Brain pericyte (primary cell): ENCODE measurements around the gene IGF2BP2.
"Not testable (repeated sequence)": the region's sequence is repeated elsewhere in the genome, so short reads cannot be mapped to it uniquely, and the experiment has no call there.

ENCODE experiments used
- DNase-seq: peaks from one replicate; pipeline ENCODE4 v3.0.0-alpha.2; 2012; ENCODE audit warnings: low read depth, low spot score

The IGF2BP2 gene

DNA sequence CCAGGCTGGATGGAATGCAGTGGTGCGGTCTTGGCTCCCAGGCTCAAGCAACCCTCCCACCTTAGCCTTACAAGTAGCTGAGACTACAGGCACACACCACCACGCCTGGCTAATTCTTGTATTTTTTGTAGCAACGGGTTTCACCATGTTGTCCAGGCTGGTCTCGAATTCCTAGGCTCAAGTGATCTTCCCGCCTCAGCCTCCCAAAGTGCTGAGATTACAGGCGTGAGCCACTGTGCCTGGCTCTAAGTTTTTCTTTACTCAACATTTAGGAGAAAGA is 26.1 kb downstream of the IGF2BP2 start:
- not testable (repeated sequence) for DNase-seq

DNA sequence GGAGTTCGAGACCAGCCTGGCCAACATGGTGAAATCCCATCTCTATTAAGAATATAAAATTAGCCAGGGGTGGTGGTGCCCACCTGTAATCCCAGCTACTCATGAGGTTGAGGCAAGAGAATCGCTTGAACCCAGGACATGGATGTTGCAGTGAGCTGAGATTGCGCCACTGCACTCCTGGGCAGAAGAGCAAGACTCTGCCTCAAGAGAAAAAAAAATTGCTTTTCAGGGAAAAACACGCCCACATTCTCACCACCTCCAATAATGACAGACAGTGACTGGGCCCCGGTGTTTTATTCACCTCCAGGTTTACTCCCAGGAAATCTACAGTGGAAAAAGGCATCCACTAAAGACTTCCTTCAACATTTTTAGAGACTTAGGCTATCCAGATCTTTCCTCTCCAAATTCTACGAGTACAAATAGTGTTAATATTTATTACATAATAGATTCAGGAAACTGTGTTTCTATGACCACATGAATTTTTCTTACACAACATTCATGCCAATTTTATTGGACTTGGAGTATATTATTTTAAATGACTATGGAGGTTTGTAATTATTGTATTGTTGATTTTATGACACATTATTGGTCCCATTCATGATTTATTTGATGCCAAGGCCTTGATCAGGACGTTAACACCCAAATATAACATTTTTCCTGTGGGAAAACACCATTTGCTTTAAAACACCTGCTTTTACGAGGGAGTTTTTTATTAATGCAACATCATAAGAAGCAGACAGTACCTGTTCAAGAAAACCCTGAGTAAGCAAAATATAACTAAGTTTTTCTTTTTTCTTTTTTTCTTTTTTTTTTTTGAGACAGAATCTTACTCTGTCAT is 26.6 kb downstream of the IGF2BP2 start:
- DNase-seq = no peak

DNA sequence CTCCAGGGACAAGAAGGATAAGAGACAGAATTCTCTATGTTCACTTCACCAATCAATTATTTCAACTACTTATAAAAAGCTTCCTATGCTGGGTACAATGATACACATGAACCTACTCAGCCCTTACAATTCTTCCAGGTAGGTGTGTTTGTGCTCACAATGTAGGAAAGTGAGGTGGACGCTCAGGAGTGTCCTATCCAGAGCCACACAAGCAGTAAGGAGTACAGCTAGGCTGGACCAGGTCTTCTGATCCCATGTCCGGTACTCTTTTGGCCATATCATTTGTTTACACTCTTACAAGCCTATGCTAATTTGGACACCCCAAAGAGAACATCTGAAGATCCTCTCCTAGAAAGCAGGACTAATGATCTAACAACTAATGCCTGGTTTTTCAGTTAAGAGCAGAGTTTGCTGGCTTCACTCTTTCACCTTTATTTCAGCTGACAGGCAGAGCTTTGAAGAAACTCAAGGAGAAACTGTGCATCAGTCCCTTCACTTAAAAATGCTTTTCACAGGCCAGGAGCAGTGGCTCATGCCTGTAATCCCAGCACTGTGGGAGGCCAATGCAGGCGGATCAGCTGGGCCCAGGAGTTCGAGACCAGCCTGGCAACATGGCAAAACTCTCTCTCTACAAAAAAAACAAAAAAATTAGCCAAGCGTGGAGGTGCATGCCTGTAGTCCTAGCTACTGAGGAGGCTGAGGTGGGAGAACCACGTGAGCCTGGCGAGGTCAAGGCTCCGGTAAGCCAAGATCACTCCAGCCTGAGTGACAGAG is 27.5 kb downstream of the IGF2BP2 start:
- no peak for DNase-seq

DNA sequence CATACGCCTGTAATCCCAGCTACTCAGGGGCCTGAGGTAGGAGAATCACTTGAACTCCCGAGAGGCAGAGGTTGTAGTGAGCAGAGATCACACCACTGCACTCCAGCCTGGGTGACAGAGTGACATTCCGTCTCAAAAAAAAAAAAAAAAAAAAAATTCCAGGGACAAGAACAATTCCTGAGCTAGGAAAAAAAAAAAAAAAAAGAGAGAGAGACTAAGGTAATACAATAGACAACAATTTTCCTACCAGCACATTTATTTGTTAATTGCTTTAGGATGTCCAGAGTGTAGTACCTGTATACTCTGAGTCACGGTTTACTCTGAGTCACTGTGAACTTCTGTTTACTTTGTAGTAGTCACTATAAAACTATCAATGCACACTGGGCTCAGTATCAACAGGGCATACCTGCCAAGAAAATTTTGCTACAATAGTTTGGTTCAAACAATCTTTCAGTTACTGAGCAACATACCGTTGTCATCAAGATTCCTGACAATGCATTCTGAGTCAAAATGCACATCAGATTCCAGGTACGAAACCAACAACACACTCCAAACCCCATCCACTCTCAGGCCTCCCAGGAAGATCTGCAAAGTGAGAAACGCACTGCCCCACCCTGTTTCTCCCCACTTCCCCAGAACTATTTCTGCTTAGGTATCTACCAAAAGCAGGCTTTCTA is 28.3 kb downstream of the IGF2BP2 start:
- DNase-seq = no peak

DNA sequence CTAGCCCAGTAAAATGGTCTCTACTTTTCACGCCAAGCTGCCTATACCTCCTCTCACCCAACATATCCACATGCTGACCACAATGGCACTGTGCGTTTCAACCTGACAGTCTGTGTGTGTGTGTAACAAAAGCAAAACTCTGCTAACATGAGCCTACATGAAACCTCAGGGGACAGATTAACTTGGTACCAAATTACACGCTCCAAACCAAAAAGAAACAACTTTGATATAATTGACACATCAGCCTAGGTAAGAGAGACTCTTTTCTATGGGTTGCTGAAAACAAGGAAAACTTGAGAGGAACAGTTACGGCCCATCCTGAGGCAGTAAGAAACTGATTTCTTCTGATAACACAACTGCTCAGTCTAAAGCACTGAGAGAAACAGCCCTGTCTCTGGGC is 31.5 kb downstream of the IGF2BP2 start:
- DNase-seq = no peak

DNA sequence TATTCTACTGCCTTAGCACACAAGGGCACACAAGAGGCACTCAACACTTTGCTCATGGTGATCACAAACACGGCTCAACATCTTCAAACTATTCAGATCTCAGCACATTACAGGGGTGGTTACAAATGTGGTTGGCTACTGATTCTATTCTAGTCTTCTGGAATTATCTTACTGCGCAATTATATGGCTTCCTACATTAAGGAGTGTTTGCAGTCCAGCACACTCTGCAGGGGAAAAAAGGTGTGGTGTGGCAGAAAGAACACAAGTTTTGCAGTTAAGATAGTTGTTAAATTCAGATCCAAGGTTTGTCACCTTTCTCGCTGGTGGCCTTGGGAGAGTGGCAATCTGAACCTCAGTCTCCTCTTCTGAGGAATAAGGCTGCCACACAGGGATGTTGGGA is 31.9 kb downstream of the IGF2BP2 start:
- DNase-seq = no peak

DNA sequence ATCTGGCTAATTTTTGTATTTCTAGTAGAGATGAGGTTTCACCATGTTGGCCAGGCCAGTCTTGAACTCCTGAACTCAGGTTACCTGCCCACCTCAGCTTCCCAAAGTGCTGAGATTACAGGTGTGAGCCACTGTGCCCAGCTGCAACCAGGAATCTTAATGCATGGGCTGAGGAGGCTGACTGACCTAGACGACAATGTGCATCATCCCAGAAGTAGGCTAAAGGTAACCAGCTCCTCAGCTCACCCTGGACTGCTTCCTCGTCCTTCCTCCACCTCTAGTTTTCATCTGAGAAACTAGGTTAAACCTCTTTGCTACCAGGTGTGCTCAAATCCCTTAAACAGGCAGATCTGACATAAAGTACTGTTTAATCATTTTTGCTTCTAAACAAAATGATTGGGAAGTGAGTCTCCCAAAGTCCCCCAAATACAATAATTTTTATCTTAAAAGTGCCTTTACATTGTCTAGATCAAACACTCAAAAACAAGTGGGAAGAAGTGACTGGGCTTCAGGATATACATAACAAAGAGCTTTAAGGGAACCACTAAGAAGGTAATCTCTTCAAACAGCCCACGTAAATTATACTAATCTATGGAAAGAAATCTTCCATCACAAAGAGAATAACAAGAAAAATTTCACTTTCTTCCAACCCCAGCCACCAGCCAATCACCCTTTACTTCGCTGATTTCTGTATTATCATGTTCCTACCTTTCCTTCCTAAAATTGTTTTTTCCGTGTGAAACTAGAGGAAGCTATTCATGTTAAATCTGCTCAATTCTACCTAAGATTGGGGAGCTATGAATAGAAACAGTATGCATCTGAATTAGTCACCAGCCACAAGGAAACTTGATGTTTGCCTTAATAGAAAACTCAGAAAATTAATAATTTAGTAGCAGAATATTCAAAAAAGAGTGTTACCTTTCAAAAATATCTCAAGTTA is 34.7 kb downstream of the IGF2BP2 start:
- no peak for DNase-seq

DNA sequence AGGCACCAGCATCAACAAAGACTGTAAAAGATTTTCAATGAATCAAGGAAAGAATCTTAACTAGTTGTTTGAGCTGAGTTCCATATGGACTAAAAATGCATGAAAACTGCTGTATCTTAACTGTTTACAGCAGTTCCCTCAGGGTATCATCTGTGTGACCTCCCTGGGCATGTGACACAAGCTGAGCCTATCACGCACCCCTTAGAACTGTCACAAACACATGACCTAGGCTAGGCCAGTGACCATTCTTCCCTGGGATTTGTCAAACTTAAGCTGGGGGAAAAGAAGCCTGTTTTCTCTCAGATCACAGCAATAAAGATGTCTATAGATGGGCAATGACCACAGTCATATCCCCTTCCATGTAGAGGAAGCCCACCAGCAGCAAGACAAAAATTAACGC is 35.7 kb downstream of the IGF2BP2 start:
- DNase-seq = no peak

DNA sequence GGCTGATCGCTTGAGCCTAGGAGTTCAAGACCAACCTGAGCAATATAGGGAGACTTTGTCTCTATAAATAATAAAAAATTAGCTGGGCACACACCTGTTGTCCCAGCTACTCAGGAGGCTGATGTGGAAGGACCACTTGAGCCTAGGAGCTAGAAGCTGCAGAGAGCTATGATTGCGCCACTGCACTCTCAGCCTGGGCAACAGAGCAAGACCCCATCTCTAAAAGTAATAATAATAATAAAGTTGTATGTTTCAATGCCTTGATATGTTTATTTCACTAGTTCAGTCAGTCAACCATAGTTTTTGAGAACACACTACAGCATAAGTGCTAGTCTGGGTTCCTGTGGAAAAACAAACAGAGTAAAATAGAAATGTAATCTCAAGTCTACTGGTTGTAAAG is 36.5 kb downstream of the IGF2BP2 start:
- DNase-seq = no peak

DNA sequence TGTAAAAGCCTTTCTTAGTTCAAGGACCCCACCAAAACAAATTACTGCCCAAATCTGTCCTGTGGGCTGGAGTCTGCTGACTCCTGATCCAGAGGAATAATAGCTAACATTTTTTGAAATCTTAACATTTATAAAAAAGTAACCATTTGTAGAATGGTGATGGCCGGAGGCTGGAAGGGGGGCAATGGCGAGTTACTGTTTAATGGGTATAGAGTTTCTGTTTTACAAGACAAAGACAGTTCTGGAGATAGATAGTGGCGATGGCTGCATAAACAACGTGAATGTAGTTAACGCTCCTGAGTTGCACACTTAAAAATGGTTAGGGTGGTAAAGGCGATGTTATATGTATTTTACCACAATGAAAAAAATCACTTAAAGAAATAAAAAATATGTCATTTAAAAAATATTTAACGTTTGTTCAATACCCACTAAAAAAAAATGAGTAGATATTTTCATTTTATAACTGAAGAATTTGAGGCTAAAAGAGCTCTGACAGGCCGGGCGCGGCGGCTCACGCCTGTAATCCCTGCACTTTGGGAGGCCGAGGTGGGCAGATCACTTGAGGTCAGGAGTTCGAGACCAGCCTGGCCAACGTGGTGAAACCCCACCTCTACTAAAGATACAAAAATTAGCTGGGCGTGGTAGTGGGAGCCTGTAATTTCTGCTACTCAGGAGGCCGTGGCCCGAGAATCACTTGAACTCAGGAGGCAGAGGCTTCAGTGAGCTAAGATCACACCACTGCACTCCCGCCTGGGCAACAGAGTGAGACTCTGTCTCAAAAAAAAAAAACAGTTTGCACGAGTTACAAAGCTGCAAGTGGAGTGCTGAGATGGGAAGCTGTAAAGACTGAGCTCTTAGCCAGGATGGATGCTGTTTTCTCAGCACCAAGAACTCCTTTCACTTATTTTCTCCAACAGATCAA is 37.6 kb downstream of the IGF2BP2 start:
- DNase-seq = no peak

DNA sequence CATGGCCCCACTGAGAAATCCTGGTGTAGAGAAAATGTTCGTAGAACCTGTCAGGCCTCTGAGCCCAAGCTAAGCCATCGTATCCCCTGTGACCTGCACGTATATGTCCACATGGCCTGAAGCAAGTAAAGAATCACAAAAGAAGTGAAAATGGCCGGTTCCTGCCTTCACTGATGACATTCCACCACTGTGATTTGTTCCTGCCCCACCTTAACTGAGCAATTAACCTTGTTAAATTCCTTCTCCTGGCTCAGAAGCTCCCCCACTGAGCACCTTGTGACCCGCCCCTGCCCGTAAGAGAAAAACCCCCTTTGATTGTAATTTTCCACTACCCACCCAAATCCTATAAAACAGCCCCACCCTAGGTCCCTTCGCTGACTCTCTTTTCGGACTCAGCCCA is 38.6 kb downstream of the IGF2BP2 start:
- DNase-seq = not testable (repeated sequence)

DNA sequence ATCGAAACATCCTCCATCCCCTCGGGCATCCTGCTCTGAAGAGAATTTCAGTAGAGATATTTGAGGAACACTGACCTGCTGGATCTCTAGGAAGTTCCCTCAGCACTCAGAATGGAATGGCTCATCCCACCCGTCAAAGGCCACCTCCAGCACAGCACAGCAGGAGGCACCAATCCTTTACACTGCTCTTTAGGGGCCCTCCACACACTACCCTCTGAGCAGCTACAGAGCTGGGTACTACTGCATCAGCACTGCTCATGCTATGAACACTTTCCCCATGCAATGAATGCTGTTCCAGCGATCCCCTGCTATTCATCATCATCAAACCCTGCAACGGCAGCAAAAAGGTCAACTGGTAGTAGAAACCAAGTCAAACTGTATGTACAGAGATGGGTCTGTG is 40.5 kb downstream of the IGF2BP2 start:
- no peak for DNase-seq

DNA sequence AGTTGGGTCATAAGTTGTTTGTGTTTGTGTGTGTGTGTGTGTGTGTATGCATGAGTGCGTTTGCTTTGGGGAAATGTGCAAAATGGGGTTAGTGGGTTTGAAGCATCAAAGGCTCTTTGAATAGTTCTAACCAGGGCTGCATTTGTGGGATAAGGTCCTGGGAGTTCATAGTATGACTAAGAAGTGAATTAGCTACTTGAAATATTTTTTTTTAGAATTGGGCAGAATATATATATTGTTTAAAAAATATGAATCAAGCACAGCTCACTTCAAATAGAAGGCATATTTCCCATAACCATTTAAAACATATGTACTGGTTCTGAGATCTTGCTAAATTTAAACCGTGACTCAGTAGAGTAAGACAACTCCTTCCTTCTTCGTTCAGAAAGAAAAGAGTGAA is 43.1 kb downstream of the IGF2BP2 start:
- DNase-seq = no peak

DNA sequence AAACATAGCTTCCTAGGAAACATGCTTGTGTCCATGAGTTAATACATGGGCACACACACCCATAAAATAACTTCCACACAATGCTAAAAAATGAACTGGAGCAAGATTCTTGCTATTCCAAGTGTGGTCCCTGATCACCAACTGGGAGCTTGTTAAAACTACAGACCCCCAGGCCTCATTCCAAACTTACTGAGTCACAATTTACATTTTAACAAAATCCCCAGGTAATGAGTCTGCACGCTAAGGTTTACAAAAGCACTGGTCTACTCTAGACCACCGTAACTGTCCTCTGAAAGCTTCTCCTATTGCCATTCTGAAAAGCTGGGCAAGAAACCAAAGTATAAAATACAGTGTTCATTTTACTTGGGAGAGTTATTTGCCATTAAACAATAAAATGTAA is 45.4 kb downstream of the IGF2BP2 start:
- no peak for DNase-seq

DNA sequence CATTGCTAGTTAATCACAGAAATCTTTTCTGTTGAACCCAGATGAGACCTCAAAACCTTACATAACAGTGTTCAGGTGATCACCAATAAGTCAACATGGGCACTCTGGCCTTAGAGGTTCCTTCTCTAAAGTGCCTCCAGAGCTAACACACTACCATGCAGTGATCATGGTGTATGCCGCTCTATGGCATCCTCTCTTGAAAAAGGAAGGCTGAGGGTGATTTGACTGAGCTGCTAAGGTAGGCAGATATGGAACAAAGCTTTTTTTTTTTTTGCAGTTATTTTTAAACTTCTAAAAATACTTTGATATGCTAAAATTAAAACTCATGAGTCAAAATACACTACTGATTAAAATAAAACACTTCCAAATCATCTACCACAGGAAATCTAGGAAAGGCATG is 46.0 kb downstream of the IGF2BP2 start:
- no peak for DNase-seq

DNA sequence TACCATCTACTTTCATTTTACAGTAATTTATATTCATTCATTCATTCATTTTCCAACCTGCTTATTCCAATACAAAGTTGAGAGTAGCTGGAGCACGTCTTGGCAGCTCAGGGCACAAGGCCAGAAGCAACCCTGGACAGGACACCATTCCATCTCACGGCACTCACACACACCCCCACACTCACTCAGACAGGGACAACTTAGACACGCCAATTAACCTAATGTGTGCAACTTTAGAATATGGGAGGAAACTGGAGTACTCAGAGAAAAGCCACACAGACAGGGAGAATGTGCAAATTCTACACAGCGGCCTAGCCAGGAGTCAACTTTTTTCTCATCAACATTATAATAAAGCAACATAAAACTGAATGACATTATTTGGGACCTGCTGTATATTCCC is 46.7 kb downstream of the IGF2BP2 start:
- DNase-seq = no peak

DNA sequence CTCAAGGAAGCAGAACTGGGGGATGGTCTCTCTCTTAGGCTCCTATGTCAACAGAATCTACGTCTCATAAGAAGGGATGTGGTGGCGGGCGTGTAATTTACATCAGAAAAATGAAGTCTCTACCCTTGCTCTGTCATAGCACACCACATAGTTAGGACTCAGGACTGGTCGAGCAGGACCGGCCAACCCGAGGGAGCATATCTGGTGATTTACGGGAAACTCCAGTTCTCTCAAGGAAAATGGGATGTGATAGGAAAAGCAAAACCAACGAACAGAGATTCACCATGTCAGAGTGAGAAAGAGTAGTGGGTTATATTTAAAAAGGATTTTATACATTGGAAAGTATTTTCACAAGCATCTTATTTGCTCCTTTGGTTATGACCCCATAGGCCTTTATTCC is 54.7 kb downstream of the IGF2BP2 start:
- DNase-seq = no peak

DNA sequence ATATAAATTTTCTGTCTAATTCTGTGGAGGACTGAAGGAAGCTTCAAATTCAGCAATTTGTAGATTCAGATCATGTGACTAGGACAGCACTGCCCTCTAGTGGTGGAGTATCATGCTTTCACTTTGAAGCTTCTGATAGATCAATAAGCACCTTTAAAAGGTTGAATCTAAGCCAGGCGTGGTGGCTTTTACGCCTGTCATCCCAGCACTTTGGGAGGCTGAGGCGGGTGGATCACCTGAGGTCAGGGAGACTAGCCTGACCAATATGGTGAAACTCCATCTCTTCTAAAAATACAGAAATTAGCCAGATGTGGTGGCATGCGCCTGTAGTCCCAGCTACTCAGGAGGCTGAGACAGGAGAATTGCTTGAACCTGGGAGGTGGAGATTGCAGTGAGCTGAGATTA is 56.3 kb downstream of the IGF2BP2 start:
- DNase-seq = not testable (repeated sequence)

DNA sequence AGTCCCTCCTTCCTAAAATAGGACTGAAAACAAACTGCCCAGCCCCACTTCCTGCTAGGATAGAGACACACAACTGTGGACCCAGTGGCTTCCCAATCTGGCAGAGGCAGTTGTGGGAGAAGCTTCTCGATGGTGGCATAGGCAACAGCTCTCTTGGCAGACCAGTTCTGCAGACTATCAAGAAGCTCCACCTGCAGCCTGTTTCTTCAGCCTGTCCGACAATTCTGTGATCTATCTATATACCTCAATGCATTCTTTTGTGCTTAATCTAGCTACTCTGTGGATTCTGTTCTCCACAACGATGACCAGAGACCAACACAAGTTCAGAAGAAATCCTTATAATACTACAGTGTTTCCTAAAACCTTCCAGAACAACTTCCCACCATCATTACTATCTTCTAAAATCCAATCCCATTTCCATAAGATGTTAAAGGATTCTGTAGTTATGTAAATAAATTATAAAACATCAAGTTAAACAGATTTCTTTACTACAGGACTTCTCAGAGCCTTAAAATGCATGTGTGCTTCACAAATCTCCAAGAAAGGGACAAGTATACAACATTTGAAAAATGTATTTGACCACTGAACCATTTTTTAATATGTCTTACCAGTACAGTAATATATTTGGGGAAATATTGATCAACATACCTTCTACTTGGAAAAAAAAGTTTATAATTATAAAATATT is 57.7 kb downstream of the IGF2BP2 start:
- no peak for DNase-seq
